Panc1 (cell line): ENCODE measurements around the gene DRD4. TPM values are rescaled to one million over a fixed set of nuclear protein-coding genes. Genes with fewer than 3 reads are reported as not detected.
"Not testable (repeated sequence)": the region's sequence is repeated elsewhere in the genome, so short reads cannot be mapped to it uniquely, and the experiment has no call there.

Source experiments
- ATAC-seq: fragments of 200-7000 bp; cut with Tn5 transposase; 2 replicates; pipeline ENCODE4 v1.9.1; 2020; ENCODE audit warnings: mild to moderate bottlenecking, moderate library complexity
- BruUV-seq: library from RNA; stranded (reverse); fragments of 400-500 nt; replicated peaks from 2 replicates; lab custom pipeline; 2021; lab: Mats Ljungman, UMichigan
- CTCF ChIA-PET: fragments of 300-600 bp; sonication (Branson Sonifier 250); formaldehyde crosslinking; loops from one replicate; lab custom pipeline; 2022; ENCODE audit warnings: antibody characterized with exemption; lab: Charles Lee
- POLR2A ChIA-PET: fragments of 300-600 bp; sonication (Branson Sonifier 250); formaldehyde crosslinking; loops from one replicate; lab custom pipeline; 2022; ENCODE audit warnings: antibody characterized with exemption; lab: Charles Lee
- DNase-seq: peaks from one replicate; pipeline ENCODE4 v3.0.0-alpha.2; 2010; ENCODE audit warnings: low read depth, low spot score
- H3K27ac ChIP-seq: 2 replicates; pipeline ENCODE4 v1.5.1; 2011; ENCODE audit warnings: mild to moderate bottlenecking, low read length, inconsistent platforms
- H3K27me3 ChIP-seq: fragments of 200-500 bp; sonication (Bioruptor generic); 2 replicates; pipeline ENCODE4 v1.6.0; 2014; ENCODE audit warnings: low read length, inconsistent platforms; ENCODE audit not compliant: control insufficient read depth, insufficient read depth
- H3K36me3 ChIP-seq: fragments of 200-500 bp; sonication (Bioruptor generic); 2 replicates; pipeline ENCODE4 v1.5.1; 2014; ENCODE audit warnings: inconsistent platforms, mild to moderate bottlenecking, low read length, moderate library complexity; ENCODE audit not compliant: control insufficient read depth, insufficient read depth
- H3K4me1 ChIP-seq: 2 replicates; pipeline ENCODE4 v1.5.1; 2011; ENCODE audit warnings: inconsistent platforms, mild to moderate bottlenecking, low read length, moderate library complexity; ENCODE audit not compliant: control insufficient read depth, insufficient read depth
- H3K4me3 ChIP-seq, 2 experiments: 2 replicates each; pipeline ENCODE4 v1.5.1; 2011 to 2012; ENCODE audit warnings: low read depth in 2 of 2, low read length in 2 of 2, mild to moderate bottlenecking in 2 of 2, inconsistent platforms in 1 of 2, moderate library complexity in 1 of 2
- H3K9me3 ChIP-seq: fragments of 200-500 bp; sonication (Bioruptor generic); 2 replicates; pipeline ENCODE4 v1.5.1; 2014; ENCODE audit warnings: low read depth, mild to moderate bottlenecking, inconsistent platforms, low read length, moderate library complexity; ENCODE audit not compliant: control insufficient read depth, insufficient read depth
- CTCF ChIP-seq: fragments of 450-650 bp; IDR thresholded peaks from 2 replicates; pipeline ENCODE4 v1.5.1; 2017; ENCODE audit warnings: mild to moderate bottlenecking
- POLR2AphosphoS5 ChIP-seq: IDR thresholded peaks from 2 replicates; pipeline ENCODE4 v1.6.1; 2012; ENCODE audit warnings: mild to moderate bottlenecking, low read depth, low read length, moderate library complexity
- SIN3A ChIP-seq: IDR thresholded peaks from 2 replicates; pipeline ENCODE4 v1.6.1; 2012; ENCODE audit warnings: low read depth, mild to moderate bottlenecking, low read length, moderate library complexity, borderline replicate concordance; ENCODE audit not compliant: insufficient read depth
- TCF7L2 ChIP-seq: IDR thresholded peaks from 2 replicates; pipeline ENCODE4 v1.6.1; 2011; ENCODE audit warnings: mild to moderate bottlenecking, low read depth, low read length, inconsistent platforms
- in situ Hi-C: cut with HindIII; loops from 2 replicates; pipeline ENCODE4 v1.10.0; 2016; ENCODE audit warnings: low sequenced_read_pairs, low pct_unique_long_range_greater_than_20kb
- intact Hi-C: fragments of 100-400 bp; cut with micrococcal nuclease; formaldehyde crosslinking; loops from one replicate; pipeline ENCODE4 v1.10.0; 2022; ENCODE audit not compliant: unreplicated experiment
- total RNA-seq: library from RNA; stranded (reverse); gene quantifications from one replicate; pipeline ENCODE4 v1.2.1, GENCODE V29; 2021; ENCODE audit not compliant: unreplicated experiment
- TF ChIP-seq, protein P1 (sequence below), 2 experiments: IDR thresholded peaks; 2 replicates each; pipeline ENCODE4 v1.6.1; 2011 to 2012; ENCODE audit warnings: low read depth in 2 of 2, control low read depth in 1 of 2, low read length in 1 of 2, mild to moderate bottlenecking in 1 of 2, moderate library complexity in 1 of 2; ENCODE audit not compliant: insufficient read depth in 1 of 2

DRD4 gene
- total RNA-seq, 1 experiment from 2014 or later: 0.95 TPM

- ATAC-seq: no peak
- Histone ChIP-seq H3K27me3 (no peaks in the 10 kb centered on the region), H3K27ac (no peak overlapping the region), H3K36me3 (no peaks in the 10 kb centered on the region), H3K9me3 (no peaks in the 10 kb centered on the region), H3K4me3 (no peak overlapping the region), H3K4me1 (no peaks in the 10 kb centered on the region)
- in situ Hi-C loops: no loop called here
- intact Hi-C loops: no loop called here
- no peak for TF ChIP-seq POLR2AphosphoS5
- TF ChIP-seq CTCF: no peak
- TF ChIP-seq, protein P1, sequence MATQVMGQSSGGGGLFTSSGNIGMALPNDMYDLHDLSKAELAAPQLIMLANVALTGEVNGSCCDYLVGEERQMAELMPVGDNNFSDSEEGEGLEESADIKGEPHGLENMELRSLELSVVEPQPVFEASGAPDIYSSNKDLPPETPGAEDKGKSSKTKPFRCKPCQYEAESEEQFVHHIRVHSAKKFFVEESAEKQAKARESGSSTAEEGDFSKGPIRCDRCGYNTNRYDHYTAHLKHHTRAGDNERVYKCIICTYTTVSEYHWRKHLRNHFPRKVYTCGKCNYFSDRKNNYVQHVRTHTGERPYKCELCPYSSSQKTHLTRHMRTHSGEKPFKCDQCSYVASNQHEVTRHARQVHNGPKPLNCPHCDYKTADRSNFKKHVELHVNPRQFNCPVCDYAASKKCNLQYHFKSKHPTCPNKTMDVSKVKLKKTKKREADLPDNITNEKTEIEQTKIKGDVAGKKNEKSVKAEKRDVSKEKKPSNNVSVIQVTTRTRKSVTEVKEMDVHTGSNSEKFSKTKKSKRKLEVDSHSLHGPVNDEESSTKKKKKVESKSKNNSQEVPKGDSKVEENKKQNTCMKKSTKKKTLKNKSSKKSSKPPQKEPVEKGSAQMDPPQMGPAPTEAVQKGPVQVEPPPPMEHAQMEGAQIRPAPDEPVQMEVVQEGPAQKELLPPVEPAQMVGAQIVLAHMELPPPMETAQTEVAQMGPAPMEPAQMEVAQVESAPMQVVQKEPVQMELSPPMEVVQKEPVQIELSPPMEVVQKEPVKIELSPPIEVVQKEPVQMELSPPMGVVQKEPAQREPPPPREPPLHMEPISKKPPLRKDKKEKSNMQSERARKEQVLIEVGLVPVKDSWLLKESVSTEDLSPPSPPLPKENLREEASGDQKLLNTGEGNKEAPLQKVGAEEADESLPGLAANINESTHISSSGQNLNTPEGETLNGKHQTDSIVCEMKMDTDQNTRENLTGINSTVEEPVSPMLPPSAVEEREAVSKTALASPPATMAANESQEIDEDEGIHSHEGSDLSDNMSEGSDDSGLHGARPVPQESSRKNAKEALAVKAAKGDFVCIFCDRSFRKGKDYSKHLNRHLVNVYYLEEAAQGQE (IDR thresholded peaks at IDR 0.05; ENCODE audit: insufficient read depth in 1 of 2, low read depth in 2 of 2, low read length in 1 of 2): no peak
- TF ChIP-seq TCF7L2: no peak
- TF ChIP-seq SIN3A: no peak
- ChIA-PET CTCF (interaction anchor here (0.7 kb wide), 1 partner anchor 96 kb away, joined by 3 read pairs; no protein-coding TSS in a partner anchor), POLR2A (no interaction called here)
- no peak for DNase-seq
- no TSS peak for BruUV-seq
Observed at GRCh38 chr11:650482-650881, 13.4 kb downstream of the DRD4 start.

DNA sequence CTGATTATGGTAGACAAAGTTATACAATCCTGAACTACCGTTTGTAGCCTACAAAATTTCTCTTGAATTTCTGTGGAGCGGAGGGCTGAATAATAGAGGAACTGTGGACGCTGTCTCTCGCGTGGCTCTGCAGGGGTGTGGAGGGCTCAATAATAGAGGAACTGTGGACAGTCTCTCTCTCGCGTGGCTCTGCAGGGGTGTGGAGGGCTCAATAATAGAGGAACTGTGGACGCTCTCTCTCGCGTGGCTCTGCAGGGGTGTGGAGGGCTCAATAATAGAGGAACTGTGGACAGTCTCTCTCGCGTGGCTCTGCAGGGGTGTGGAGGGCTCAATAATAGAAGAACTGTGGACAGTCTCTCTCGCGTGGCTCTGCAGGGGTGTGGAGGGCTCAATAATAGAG lies 16.1 kb downstream of the DRD4 start:
- H3K4me1 ChIP-seq, H3K36me3 ChIP-seq, CTCF ChIA-PET, DNase-seq, intact Hi-C loops, ATAC-seq, H3K9me3 ChIP-seq, POLR2A ChIA-PET, H3K4me3 ChIP-seq, H3K27me3 ChIP-seq, H3K27ac ChIP-seq, BruUV-seq, in situ Hi-C loops: not testable (repeated sequence)

GRCh38 chr11:653837-654236 lies 16.8 kb downstream of the DRD4 start:
- CTCF ChIA-PET: no interaction called here
- no TSS peak for BruUV-seq
- Histone ChIP-seq H3K4me3 (no peak overlapping the region), H3K27me3 (no peaks in the 10 kb centered on the region), H3K4me1 (no peaks in the 10 kb centered on the region), H3K27ac (no peak overlapping the region), H3K36me3 (no peaks in the 10 kb centered on the region), H3K9me3 (no peaks in the 10 kb centered on the region)
- POLR2A ChIA-PET: no interaction called here
- intact Hi-C loops (no loop called here), in situ Hi-C loops (no loop called here)
- ATAC-seq: no peak
- TF ChIP-seq SIN3A: no peak
- no peak for TF ChIP-seq CTCF
- no peak for TF ChIP-seq TCF7L2
- TF ChIP-seq POLR2AphosphoS5: no peak
- TF ChIP-seq, protein P1 (IDR thresholded peaks at IDR 0.05; ENCODE audit: insufficient read depth in 1 of 2, low read depth in 2 of 2, low read length in 1 of 2): no peak
- DNase-seq: no peak

- H3K9me3 ChIP-seq, H3K27ac ChIP-seq, H3K36me3 ChIP-seq, H3K27me3 ChIP-seq, in situ Hi-C loops, DNase-seq, intact Hi-C loops, H3K4me3 ChIP-seq, CTCF ChIA-PET, H3K4me1 ChIP-seq, POLR2A ChIA-PET, BruUV-seq, ATAC-seq: not testable (repeated sequence)
Observed at GRCh38 chr11:654444-654843, 17.4 kb downstream of the DRD4 start.
